ENCODE results near the gene PIK3R6. TPM values are rescaled to one million over a fixed set of nuclear protein-coding genes. Genes with fewer than 3 reads are reported as not detected.

PIK3R6 gene
- polyA plus RNA-seq, 1 of the 3 experiments (the other 2 are of a cell fraction): 0.03 TPM

GRCh38 chr17:8844229-8845218, 22.9 kb downstream of the PIK3R6 start:
- H3K4me2 ChIP-seq: no peak overlapping the region
- TF ChIP-seq, protein P1, sequence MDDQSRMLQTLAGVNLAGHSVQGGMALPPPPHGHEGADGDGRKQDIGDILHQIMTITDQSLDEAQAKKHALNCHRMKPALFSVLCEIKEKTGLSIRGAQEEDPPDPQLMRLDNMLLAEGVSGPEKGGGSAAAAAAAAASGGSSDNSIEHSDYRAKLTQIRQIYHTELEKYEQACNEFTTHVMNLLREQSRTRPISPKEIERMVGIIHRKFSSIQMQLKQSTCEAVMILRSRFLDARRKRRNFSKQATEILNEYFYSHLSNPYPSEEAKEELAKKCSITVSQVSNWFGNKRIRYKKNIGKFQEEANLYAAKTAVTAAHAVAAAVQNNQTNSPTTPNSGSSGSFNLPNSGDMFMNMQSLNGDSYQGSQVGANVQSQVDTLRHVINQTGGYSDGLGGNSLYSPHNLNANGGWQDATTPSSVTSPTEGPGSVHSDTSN (IDR thresholded peaks at IDR 0.05): no peak
- TF ChIP-seq RFX5 (IDR thresholded peaks at IDR 0.05; ENCODE audit: low read length) (no peak), POLR2AphosphoS5 (IDR thresholded peaks at IDR 0.05; ENCODE audit: low read depth, low read length) (no peak), NRF1 (IDR thresholded peaks at IDR 0.05; ENCODE audit: low read depth, low read length) (no peak), SMC3 (IDR thresholded peaks at IDR 0.05; ENCODE audit: low read depth, low read length) (no peak), TCF12 (IDR thresholded peaks at IDR 0.05) (peak; percentile 14; the same call in 1 of the 2 replicates), RCOR1 (IDR thresholded peaks at IDR 0.05; ENCODE audit: low read length) (no peak), CTCF (IDR thresholded peaks at IDR 0.05) (no peak)
- H3F3A ChIP-seq (replicated peaks; ENCODE audit: insufficient read depth): no peaks in the 10 kb centered on the region
- no peak overlapping the region for H3K27ac ChIP-seq (ENCODE audit: low read depth in 2 of 2, low read length in 1 of 2)
- H3K9ac ChIP-seq: no peak overlapping the region
- CTCF ChIA-PET: interaction anchor here (0.5 to 0.6 kb wide), 2 partner anchors 18 to 370 kb away, joined by 3 read pairs; no protein-coding TSS in a partner anchor
- no peaks in the 10 kb centered on the region for H3K36me3 ChIP-seq (replicated peaks in 1 of 2; ENCODE audit: control insufficient read depth in 1 of 2, insufficient read depth in 2 of 2, low read length in 1 of 2)
- H2AFZ ChIP-seq (ENCODE audit: low read depth): no peak overlapping the region
- H4K20me1 ChIP-seq (ENCODE audit: insufficient read depth): no peaks in the 10 kb centered on the region
- H3K9me2 ChIP-seq: no peaks in the 10 kb centered on the region
- no peak overlapping the region for H3K4me3 ChIP-seq (ENCODE audit: low read depth in 2 of 2, low read length in 1 of 2)
- DNase-seq: no peak
- POLR2A ChIA-PET: no interaction called here
- H3K4me1 ChIP-seq (ENCODE audit: control insufficient read depth in 1 of 2, insufficient read depth in 2 of 2, low read depth in 1 of 2, low read length in 1 of 2): no peaks in the 10 kb centered on the region
- peaks cover 5% of the 10 kb centered on the region; the same call in 1 of the 2 replicates for H3K27me3 ChIP-seq (ENCODE audit: insufficient read depth)
- H3K9me3 ChIP-seq: no peaks in the 10 kb centered on the region
- WGBS (ENCODE audit: low lambda C conversion rate): 6% methylated on average over 9 of the region's 9 CpGs
- H3K79me2 ChIP-seq (ENCODE audit: insufficient read depth): no peaks in the 10 kb centered on the region

- POLR2A ChIA-PET: no interaction called here
- TF ChIP-seq EZH2phosphoT487 (IDR thresholded peaks at IDR 0.05; ENCODE audit: borderline replicate concordance, low read depth) (no peak), SIN3A (IDR thresholded peaks at IDR 0.05; ENCODE audit: borderline replicate concordance, low read depth, low read length) (no peak), RAD21 (IDR thresholded peaks at IDR 0.05; ENCODE audit: low read length) (no peak), REST (IDR thresholded peaks at IDR 0.05; ENCODE audit: low read depth, low read length) (no peak), MXI1 (IDR thresholded peaks at IDR 0.05; ENCODE audit: low read depth, low read length) (no peak), CHD2 (IDR thresholded peaks at IDR 0.05; ENCODE audit: low read length, partially characterized antibody) (no peak), FOSL2 (IDR thresholded peaks at IDR 0.05; ENCODE audit: borderline replicate concordance, low read depth) (no peak)
- TF ChIP-seq, protein P2, sequence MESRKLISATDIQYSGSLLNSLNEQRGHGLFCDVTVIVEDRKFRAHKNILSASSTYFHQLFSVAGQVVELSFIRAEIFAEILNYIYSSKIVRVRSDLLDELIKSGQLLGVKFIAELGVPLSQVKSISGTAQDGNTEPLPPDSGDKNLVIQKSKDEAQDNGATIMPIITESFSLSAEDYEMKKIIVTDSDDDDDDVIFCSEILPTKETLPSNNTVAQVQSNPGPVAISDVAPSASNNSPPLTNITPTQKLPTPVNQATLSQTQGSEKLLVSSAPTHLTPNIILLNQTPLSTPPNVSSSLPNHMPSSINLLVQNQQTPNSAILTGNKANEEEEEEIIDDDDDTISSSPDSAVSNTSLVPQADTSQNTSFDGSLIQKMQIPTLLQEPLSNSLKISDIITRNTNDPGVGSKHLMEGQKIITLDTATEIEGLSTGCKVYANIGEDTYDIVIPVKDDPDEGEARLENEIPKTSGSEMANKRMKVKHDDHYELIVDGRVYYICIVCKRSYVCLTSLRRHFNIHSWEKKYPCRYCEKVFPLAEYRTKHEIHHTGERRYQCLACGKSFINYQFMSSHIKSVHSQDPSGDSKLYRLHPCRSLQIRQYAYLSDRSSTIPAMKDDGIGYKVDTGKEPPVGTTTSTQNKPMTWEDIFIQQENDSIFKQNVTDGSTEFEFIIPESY (IDR thresholded peaks at IDR 0.05; ENCODE audit: borderline replicate concordance, low read depth): no peak
- TF ChIP-seq, protein P1 (IDR thresholded peaks at IDR 0.05): no peak
Observed at GRCh38 chr17:8843344-8843743, 24.1 kb downstream of the PIK3R6 start.

More at GRCh38 chr17:8843344-8843743, 24.1 kb downstream of the PIK3R6 start:
- H3K9me2 ChIP-seq: no peaks in the 10 kb centered on the region
- H3K4me3 ChIP-seq (ENCODE audit: low read depth in 2 of 2, low read length in 1 of 2): no peak overlapping the region
- no peaks in the 10 kb centered on the region for H3K4me1 ChIP-seq (ENCODE audit: control insufficient read depth in 1 of 2, insufficient read depth in 2 of 2, low read depth in 1 of 2, low read length in 1 of 2)
- H3K27ac ChIP-seq (ENCODE audit: low read depth in 2 of 2, low read length in 1 of 2): no peak overlapping the region
- H2AFZ ChIP-seq (ENCODE audit: low read depth): no peak overlapping the region
- CTCF ChIA-PET: no interaction called here
- peaks cover 14% of the 10 kb centered on the region for H3K27me3 ChIP-seq (ENCODE audit: insufficient read depth)
- 3% methylated on average over 2 of the region's 2 CpGs for WGBS (ENCODE audit: low lambda C conversion rate)
- H4K20me1 ChIP-seq (ENCODE audit: insufficient read depth): no peaks in the 10 kb centered on the region
- H3K79me2 ChIP-seq (ENCODE audit: insufficient read depth): no peaks in the 10 kb centered on the region
- no peak for DNase-seq
- no peaks in the 10 kb centered on the region for H3K36me3 ChIP-seq (replicated peaks in 1 of 2; ENCODE audit: control insufficient read depth in 1 of 2, insufficient read depth in 2 of 2, low read length in 1 of 2)
- H3K9me3 ChIP-seq: no peaks in the 10 kb centered on the region
- no peak overlapping the region for H3K4me2 ChIP-seq
- H3K9ac ChIP-seq: no peak overlapping the region
- H3F3A ChIP-seq (replicated peaks; ENCODE audit: insufficient read depth): no peaks in the 10 kb centered on the region
